OCI-LY1 (cell line): ENCODE measurements around the gene UBE2V1.

ENCODE experiments used
- H2AFZ ChIP-seq: fragments of 200-600 bp; sonication (generic), shearing (Covaris generic); 2 replicates; pipeline ENCODE4 v1.6.0; 2014; ENCODE audit warnings: antibody characterized with exemption, mild to moderate bottlenecking, low read length
- H3F3A ChIP-seq: fragments of 200-600 bp; sonication (generic), shearing (Covaris generic); 2 replicates; pipeline ENCODE4 v1.6.0; 2014; ENCODE audit warnings: mild to moderate bottlenecking, antibody characterized with exemption, low read length, moderate library complexity; ENCODE audit not compliant: insufficient read depth
- H3K27ac ChIP-seq: fragments of 200-600 bp; sonication (generic); 2 replicates; pipeline ENCODE4 v1.5.1; 2014; ENCODE audit warnings: low read length, mixed run types, mild to moderate bottlenecking, low read depth; ENCODE audit not compliant: poor library complexity, severe bottlenecking
- H3K27me3 ChIP-seq: fragments of 200-600 bp; sonication (generic); 2 replicates; pipeline ENCODE4 v1.6.0; 2014; ENCODE audit warnings: antibody characterized with exemption, mild to moderate bottlenecking, low read length, moderate library complexity; ENCODE audit not compliant: insufficient read depth
- H3K36me3 ChIP-seq: fragments of 200-600 bp; sonication (generic); 2 replicates; pipeline ENCODE4 v1.6.1; 2014; ENCODE audit warnings: mild to moderate bottlenecking, antibody characterized with exemption, low read length, moderate library complexity, mixed read lengths; ENCODE audit not compliant: insufficient read depth
- H3K4me1 ChIP-seq: fragments of 200-600 bp; sonication (generic); 2 replicates; pipeline ENCODE4 v1.5.1; 2014; ENCODE audit warnings: mild to moderate bottlenecking, low read length, moderate library complexity; ENCODE audit not compliant: insufficient read depth, severe bottlenecking
- H3K4me2 ChIP-seq: fragments of 200-600 bp; sonication (generic), shearing (Covaris generic); 2 replicates; pipeline ENCODE4 v1.6.1; 2014; ENCODE audit warnings: low read length
- H3K4me3 ChIP-seq: fragments of 200-600 bp; sonication (generic); 2 replicates; pipeline ENCODE4 v1.5.1; 2014; ENCODE audit warnings: low read length, low read depth, mild to moderate bottlenecking, mixed read lengths; ENCODE audit not compliant: poor library complexity, severe bottlenecking
- H3K79me2 ChIP-seq: fragments of 200-600 bp; shearing (Covaris generic); 2 replicates; pipeline ENCODE4 v1.6.1; 2016; ENCODE audit warnings: mixed run types, low read length, mixed read lengths; ENCODE audit not compliant: insufficient read depth
- H3K9ac ChIP-seq: fragments of 200-600 bp; sonication (generic), shearing (Covaris generic); 2 replicates; pipeline ENCODE4 v1.6.1; 2014; ENCODE audit warnings: mild to moderate bottlenecking, low read length, mixed read lengths
- H3K9me2 ChIP-seq: fragments of 200-600 bp; sonication (generic), shearing (Covaris generic); 2 replicates; pipeline ENCODE4 v1.6.1; 2014; ENCODE audit warnings: low read depth, mild to moderate bottlenecking, low read length, mixed read lengths
- H3K9me3 ChIP-seq: fragments of 200-600 bp; shearing (Covaris generic); 2 replicates; pipeline ENCODE4 v1.6.1; 2014; ENCODE audit warnings: low read length, mixed read lengths
- H4K20me1 ChIP-seq: fragments of 200-600 bp; sonication (generic), shearing (Covaris generic); 2 replicates; pipeline ENCODE4 v1.6.0; 2016; ENCODE audit warnings: mild to moderate bottlenecking, low read length; ENCODE audit not compliant: insufficient read depth
- EZH2 ChIP-seq: fragments of 200-600 bp; sonication (generic), shearing (Covaris generic); IDR thresholded peaks from 2 replicates; pipeline ENCODE4 v1.8.0; 2017; ENCODE audit warnings: borderline replicate concordance, mixed run types, mild to moderate bottlenecking, antibody characterized with exemption, low read length, moderate library complexity, mixed read lengths
- TF ChIP-seq, protein P1 (sequence below): fragments of 200-600 bp; sonication (generic), shearing (Covaris generic); IDR thresholded peaks from 2 replicates; pipeline ENCODE4 v1.5.1; 2017; ENCODE audit warnings: mild to moderate bottlenecking, antibody characterized with exemption, low read length, moderate library complexity, mixed read lengths

Gene UBE2V1

DNA sequence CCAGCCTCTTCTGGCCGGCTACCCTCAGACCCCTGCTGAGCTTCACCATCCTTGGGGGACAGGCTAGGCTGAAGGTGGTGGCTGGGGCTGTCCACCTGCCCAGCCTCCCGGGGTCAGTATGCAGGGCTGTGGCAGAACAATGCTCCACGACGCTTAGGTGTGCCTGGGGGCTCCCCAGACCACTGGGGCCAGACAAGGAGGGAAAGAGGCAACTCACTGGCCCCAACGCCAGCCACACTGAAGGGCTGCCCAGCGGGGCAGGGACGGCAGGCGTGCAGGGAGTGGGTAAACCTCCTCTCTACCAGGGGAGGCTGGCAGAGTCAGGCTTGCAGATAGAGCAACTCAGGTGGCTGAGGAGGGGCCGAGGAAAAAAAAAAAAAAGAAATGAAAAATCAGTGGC, 11.5 kb upstream of the UBE2V1 start:
- no peak for TF ChIP-seq EZH2
- TF ChIP-seq, protein P1, sequence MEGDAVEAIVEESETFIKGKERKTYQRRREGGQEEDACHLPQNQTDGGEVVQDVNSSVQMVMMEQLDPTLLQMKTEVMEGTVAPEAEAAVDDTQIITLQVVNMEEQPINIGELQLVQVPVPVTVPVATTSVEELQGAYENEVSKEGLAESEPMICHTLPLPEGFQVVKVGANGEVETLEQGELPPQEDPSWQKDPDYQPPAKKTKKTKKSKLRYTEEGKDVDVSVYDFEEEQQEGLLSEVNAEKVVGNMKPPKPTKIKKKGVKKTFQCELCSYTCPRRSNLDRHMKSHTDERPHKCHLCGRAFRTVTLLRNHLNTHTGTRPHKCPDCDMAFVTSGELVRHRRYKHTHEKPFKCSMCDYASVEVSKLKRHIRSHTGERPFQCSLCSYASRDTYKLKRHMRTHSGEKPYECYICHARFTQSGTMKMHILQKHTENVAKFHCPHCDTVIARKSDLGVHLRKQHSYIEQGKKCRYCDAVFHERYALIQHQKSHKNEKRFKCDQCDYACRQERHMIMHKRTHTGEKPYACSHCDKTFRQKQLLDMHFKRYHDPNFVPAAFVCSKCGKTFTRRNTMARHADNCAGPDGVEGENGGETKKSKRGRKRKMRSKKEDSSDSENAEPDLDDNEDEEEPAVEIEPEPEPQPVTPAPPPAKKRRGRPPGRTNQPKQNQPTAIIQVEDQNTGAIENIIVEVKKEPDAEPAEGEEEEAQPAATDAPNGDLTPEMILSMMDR = no peak
- Histone ChIP-seq H3K36me3 (peaks cover 39% of the 10 kb centered on the region; the same call in 1 of the 2 replicates), H3K27me3 (no peaks in the 10 kb centered on the region), H3K4me1 (peaks cover 13% of the 10 kb centered on the region), H3K27ac (no peak overlapping the region), H4K20me1 (no peaks in the 10 kb centered on the region), H3K9me2 (no peaks in the 10 kb centered on the region), H3K79me2 (no peaks in the 10 kb centered on the region), H3K4me3 (no peak overlapping the region), H3K4me2 (no peak overlapping the region), H3K9me3 (no peaks in the 10 kb centered on the region), H3K9ac (no peak overlapping the region), H2AFZ (no peak overlapping the region), H3F3A (no peaks in the 10 kb centered on the region)

DNA sequence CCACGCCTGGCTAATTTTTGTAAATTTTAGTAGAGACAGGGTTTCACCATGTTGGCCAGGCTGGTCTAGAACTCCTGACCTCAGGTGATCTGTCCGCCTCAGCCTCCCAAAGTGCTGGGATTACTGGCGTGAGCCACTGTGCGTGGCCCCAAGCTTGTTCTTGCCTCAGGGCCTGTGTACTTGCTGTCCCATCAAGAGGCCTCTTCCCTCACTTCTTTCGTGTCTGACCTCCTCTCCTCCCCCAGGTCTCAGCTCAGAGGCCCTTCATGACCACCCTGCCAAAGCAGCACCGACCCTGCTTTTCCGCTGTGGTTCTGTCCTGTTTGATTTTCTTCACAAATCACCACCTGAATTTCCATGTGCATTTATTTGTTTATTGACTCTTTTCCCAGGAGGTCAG, 10.5 kb upstream of the UBE2V1 start:
- Histone ChIP-seq H3K4me3 (no peak overlapping the region), H3K9ac (no peak overlapping the region), H3F3A (no peaks in the 10 kb centered on the region), H3K4me2 (no peak overlapping the region), H3K36me3 (peaks cover 31% of the 10 kb centered on the region; the same call in 1 of the 2 replicates), H3K27ac (no peak overlapping the region), H3K4me1 (peaks cover 15% of the 10 kb centered on the region), H4K20me1 (no peaks in the 10 kb centered on the region), H3K27me3 (no peaks in the 10 kb centered on the region), H3K9me3 (no peaks in the 10 kb centered on the region), H3K79me2 (no peaks in the 10 kb centered on the region), H3K9me2 (no peaks in the 10 kb centered on the region), H2AFZ (no peak overlapping the region)
- TF ChIP-seq, protein P1 = no peak
- no peak for TF ChIP-seq EZH2

DNA sequence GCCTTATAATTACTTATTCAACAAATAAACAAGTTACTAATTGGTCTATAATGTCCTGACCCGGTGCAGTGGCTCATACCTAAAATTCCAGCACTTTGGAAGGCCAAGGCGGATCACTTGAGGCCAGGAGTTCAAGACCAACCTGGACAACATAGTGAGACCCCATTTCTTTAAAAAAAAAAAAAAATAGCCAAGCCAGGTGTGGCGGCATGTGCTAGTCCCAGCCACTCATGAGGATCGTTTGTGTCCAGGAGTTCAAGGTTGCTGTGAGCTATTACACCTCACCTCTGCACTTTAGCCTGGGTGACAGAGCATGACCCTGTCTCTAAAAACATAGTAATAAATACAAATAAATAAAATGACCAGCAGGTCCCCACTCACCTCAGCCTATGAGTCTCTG, 9.8 kb upstream of the UBE2V1 start:
- H3K4me1 ChIP-seq = peaks cover 15% of the 10 kb centered on the region
- no peaks in the 10 kb centered on the region for H3K27me3 ChIP-seq
- H3K4me2 ChIP-seq = no peak overlapping the region
- no peak overlapping the region for H2AFZ ChIP-seq
- H3K36me3 ChIP-seq = peaks cover 24% of the 10 kb centered on the region; the same call in 1 of the 2 replicates
- no peak overlapping the region for H3K9ac ChIP-seq
- H3F3A ChIP-seq = no peaks in the 10 kb centered on the region
- H3K79me2 ChIP-seq = no peaks in the 10 kb centered on the region
- H3K9me3 ChIP-seq = no peaks in the 10 kb centered on the region
- H3K4me3 ChIP-seq = no peak overlapping the region
- H4K20me1 ChIP-seq = no peaks in the 10 kb centered on the region
- H3K27ac ChIP-seq = no peak overlapping the region
- TF ChIP-seq, protein P1 = no peak
- no peak for TF ChIP-seq EZH2
- H3K9me2 ChIP-seq = no peaks in the 10 kb centered on the region
